ENCODE measurements around the gene DTX1.
A peak's percentile ranks its signal among the peaks of the same experiment; 100 is the strongest.

Gene DTX1

DNA sequence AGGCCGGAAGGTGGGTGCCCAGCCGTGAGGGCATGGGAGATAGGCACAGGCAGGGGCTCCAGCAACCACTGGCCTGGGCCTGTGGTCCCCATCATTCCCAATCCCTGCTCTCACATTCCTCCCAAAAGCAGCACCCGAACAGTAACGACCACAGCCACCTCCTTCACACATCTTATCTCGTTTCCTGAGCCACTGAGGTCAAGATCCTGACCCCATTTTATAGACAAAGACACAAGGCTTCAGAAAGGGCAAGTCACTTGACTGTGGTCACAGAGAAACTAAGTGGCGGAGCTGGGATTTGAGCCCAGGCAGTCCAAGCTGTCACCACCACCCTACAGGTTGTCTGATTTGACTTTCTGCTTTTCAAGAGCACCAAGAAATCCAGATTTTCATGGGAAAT lies 38.9 kb downstream of the DTX1 start:
- no peak for DNase-seq (ENCODE audit: low spot score)

DNA sequence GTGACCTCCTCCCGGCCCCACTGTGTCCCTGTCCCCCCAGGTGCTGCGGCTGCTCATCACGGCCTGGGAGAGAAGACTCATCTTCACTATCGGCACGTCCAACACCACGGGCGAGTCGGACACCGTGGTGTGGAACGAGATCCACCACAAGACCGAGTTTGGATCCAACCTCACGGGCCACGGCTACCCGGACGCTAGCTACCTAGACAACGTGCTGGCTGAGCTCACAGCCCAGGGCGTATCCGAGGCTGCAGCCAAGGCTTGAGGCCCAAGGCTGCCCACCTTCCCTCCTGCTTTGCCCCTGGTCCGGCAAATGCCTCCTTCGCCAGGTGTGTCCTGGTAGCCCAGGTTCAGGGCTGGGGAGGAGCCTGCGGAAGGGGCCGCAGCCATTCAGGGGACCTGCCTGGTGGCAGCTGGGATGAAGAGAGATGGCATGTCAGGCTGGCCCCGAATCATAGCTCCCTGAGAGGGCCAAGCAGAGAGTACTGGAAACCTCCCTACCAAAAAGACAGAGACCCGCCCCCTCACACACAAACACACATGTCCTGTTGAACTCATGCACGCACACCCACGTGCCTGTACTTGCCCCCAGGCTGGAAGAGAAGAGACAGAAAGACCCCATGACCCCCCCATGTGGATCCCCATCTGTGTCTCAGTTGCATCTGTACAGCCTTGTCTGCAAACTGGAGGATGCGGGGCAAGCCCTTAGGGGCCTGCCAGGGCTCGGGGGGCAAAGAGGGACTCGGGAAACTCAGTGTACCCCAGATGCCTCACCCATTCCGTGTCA lies 40.3 kb downstream of the DTX1 start:
- DNase-seq (ENCODE audit: low spot score) = no peak

DNA sequence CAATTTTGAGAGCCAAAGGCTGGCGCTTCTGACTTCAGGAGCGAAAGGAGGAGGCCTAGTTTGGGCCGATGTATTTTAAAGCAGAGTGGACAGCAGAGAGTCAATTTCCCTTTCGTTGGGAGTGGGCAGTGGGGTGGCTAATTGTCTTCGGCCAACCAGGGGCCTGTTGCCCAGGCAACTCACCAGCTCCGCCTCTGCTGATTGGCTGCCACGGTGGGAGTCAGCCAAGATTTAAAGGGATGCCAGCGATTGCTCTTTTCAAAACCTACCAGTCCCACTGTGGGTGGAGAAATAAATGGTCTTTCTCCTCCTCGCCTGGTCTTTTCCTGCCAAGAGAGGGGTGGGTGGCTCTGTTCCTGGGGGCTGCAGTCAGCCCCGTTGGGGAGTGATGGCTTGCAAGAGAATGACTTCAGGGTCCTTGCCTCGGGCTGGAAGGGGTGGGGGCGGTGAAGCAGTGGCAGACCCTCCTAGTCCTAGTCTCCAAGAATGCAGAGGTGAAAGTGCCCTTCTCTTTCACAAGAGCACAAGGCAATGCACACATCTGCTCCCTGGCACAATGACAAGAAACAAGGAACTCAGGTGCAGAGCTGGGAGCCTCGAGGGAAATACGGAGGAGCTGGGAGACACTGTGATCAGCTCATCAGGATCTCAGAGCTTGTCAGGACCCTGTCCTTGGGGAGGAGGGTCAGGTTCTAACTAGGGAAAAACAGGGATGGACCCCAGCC lies 41.3 kb downstream of the DTX1 start:
- no peak for DNase-seq (ENCODE audit: low spot score)

DNA sequence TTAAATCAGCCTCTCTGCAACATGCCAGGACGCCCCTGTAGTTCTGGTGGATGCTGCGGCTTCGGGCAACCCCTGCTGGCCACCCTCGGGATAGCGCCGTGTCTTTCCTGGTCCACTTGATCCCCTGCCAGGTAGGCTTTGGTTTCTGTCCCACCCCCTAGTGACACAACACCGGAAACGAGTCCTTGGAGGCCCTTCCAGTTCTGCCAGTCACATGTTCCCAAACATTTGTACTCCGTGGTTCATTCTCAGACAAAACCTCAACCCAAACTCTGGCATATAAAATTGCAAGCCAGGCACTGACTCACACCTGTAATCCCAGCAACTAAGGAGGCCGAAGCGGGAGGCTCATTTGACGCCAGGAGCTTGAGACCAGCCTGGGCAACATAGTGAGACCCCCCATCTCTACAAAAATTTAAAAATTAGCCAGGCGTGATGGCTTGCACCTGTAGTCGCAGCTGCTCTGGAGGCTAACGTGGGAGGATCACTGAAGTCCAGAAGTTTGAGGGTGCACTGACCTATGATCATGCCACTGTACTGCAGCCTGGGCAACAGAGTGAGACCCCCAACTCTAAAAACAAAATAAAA lies 42.0 kb downstream of the DTX1 start:
- DNase-seq (ENCODE audit: low spot score) = peak; percentile 91

DNA sequence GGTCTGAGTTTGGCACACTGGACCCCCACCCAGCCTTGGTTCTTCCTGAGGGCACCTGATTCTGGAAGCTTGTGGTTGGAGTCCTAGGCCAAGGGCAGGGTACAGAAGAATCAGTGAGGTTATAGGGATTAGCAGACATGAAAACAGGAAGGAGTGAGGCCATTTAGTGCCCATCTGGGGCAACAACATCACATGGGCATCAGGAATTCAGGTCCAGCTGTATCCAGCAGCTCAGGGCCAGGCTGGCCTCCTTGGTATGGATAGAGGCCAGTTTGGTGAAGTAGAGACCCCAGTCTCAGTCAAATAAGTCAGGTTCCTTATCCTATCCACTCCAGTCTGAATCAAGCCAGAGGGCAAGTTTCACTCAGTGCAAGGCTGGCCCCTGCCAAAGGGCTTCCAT lies 42.8 kb downstream of the DTX1 start:
- no peak for DNase-seq (ENCODE audit: low spot score)

DNA sequence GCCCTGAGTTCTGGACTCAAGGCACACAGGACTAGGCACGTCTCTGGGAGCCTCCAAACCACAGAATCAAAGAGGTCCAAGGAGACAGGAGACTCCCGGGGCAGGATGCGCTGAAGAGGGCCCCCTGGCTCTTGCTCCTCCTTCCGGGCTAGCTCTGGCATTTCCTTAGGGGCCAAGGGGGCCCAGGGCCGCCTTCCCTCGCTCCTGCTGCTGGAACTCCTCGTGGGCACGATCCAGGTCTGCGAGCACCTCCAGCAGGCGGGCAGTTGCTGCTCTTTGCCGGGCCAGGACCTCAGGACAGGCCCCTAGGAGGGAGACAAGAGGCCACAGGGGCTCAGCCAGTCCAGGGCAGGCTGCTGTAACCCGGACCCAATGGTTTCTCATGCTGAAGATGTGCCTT lies 43.2 kb downstream of the DTX1 start:
- DNase-seq (ENCODE audit: low spot score) = no peak

DNA sequence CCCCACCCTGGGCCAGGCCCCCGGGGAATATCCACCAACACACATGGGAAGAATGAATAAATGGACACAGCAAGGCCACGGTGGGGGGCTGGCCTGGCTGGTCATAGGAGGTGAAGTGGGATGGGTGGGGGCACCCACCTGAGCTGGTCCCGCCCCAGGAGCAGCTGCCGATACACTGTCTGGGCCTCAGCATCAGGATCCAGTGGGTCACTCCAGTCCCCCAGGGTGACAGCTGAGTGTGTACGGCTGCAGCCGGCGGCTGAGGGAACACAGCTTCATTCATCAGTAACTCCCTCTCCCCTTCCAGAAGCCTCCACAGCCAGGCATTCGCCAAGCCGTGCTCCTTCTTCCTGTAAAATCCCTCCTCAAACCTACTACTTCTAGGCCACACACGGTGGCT lies 45.2 kb downstream of the DTX1 start:
- DNase-seq (ENCODE audit: low spot score) = no peak

DNA sequence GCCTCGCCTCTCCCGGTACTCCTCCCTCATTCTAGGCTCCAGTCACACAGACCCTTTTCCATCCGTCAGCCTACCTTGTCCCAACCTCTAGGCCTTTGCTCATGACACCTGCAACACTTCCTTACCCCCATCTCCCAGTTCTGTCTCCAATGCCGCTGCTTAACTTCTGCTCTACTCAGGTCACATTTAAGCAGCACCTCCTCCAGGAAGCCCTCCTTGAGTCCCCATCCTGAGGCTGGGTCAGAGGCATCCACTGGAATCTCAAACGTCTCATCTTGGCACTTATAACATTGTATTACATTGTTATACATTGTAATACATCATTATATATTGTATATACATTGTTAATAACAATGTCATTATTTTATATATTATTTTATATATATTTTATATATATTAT lies 46.3 kb downstream of the DTX1 start:
- DNase-seq (ENCODE audit: low spot score) = no peak

DNA sequence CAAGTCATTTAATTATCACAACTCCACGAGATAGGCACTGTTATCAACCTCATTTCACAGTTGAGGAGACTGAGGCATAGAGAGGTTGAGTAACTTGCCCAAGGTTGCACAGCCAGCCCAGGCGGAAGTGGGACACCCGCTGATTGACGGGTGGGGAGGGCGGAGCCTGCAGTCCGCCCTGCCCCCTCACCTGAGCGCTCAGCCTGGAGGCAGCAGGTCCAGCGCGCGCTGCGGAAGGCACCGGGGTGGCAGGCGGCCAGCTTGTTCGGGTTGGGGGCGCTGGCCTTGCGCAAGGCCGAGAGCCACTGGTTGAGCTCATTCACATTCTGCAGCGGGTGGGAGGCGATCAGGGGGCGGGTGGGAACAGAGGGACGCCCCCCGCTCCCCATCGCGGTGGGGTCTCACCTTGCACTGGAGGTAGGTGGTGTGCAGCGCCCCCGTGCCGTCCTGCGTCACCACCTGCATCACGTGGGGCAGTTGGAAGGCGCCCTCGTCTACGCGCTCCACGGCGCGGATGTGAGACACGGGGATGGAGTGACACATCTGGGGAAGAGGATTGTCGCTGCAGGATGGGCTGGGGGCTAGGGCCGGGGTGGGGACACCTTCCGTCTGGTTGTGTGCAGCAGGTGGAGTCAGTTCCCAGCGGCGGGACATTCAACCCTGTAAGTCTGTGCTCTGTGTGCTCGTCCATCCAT lies 47.4 kb downstream of the DTX1 start:
- no peak for DNase-seq (ENCODE audit: low spot score)

DNA sequence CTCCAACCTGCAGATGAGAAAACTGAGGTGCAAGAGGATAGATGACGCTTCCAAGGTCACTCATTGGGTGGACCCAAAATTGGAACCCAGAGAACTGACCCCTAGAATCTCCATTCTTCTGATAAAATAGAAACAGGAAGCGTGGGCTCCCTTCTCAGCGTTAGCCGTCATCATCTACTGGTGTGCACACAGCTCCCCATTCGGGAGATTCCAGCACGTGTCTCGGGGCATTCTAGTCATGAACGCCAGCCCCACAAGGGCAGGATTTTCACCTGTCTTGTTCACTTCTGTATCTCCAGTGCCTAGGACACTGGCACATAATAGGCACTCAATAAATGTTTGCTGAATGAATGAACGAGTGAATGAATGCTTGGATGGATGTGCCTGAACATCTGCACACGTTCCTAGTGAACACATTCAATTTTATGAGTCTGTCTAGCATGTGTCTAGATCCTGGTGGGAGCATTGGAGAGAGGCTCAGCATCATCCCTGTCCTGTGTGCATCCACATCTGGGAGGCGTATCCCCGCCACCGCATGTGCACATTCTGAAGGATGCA lies 48.5 kb downstream of the DTX1 start:
- DNase-seq (ENCODE audit: low spot score) = no peak

DNA sequence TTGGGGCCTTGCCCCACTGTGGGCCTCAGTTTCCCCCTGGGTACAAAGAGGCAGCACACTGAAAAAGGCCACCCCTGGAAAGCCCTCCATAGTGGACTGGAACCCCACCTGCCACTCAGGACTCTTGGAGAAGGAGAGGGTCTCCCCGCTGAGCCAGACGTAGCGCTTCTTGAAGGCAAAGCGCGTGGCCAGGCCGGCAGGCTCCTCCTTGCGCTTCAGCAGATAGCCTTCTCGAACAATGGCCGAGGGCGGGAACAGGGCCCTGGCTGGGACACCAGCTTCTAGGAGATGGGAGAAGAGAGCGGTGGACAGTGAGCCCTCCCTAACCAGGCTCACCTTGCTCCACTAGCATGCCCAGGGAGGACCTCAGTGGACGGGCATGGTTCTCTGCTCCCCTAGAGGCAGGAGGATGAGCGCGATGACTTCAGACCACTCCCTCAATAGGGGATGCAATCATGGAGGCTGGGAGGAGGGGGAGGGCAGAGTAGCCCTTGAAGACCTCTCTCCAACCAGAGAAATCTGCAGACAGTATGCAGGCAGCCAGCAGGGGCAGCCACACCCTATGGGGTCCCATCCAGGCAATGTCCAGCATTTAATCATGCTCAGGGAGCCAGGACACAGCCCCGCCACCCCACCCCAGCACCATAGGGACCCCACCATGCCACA lies 49.2 kb downstream of the DTX1 start:
- no peak for DNase-seq (ENCODE audit: low spot score)

DNA sequence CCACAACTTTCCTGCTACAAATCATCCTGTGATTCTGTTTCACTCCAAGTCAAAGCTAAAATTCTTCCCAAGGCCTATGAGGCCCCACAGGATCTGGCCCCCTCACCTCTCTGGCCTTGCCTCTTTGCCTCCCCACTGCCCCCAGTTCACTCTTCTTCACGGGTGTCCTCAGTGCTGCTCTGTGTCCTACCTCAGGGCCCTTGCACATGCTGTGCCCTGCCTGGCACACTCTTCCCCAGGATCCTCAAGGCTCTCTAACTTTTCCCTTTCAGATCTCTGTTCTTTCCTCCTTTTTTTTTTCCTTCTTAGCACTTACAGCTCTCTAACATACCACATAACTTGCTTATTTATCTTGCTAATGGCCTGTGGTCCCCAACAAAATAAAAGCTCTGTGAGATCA lies 49.8 kb downstream of the DTX1 start:
- no peak for DNase-seq (ENCODE audit: low spot score)

DNA sequence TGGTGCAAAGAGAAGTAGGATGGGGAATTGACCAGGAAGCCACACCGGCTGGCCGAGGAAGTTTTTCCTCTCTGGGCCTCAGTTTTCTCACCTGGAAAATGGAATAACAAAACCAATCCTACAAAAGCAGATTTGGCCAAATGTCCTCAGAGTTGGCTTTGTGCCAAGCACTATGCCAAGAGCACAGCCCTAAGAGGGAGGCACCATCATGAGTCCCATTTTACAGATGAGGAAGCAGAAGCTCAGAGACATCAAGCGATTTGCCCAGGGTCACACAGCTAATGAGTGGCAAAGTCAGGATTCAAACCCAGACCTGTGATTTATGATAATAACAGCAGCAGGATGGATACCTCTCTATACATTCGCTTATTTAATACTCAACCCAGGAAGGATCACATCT lies 51.8 kb downstream of the DTX1 start:
- DNase-seq (ENCODE audit: low spot score) = no peak

DNA sequence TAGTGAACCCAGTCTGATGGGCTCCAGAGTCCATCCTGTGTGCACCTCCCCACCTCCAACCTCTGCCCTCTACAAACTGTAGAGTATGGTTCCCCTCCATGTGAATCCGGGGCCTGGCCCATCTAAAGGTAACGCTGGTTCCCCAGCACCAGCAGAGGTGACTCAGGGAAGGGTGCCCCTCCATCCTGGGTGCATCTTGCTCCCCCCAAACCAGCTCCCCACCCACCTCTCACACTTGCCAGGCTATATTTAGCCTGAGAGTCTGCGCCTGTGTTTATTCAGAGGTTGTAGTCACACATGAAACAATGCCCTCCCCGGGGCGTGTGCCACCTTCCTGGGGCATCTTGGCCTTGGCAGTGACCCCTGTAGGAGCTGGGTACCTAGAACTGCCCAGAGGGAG lies 52.8 kb downstream of the DTX1 start:
- no peak for DNase-seq (ENCODE audit: low spot score)

DNA sequence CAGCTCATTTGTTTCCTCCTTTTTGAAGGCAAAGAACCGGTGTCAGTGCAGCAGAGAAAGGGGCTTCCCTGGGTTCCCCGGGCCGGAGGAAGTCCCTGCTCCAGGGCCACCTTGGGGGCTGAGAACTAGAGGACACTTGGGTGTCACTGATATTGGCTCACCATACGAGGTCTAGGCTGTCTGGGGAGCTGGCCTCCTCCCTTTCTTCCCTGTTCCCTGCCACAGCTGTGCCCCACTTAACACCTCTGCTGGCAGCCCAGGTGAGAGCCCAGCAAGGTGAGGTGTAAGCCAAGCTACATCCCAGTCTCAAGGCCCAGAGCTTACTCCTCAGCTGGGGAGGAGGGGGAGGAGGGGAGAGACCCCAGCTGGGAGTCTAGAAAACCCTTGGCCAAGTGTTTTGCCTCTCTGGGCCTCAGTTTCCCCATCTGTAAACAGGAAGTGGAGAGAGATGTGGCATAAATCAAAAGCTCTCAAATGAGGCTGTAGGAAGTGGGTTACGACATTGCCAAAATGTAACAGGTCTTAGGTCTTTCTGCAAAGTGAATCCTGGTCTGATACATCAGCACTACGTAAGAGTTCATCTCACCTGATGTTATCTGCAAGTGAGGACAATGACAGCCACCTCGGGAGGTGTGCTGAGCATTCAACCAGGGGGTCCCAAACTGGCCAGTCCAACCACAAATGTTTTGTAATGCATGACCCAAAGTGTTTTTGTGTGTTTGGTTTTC lies 53.5 kb downstream of the DTX1 start:
- DNase-seq (ENCODE audit: low spot score) = no peak

DNA sequence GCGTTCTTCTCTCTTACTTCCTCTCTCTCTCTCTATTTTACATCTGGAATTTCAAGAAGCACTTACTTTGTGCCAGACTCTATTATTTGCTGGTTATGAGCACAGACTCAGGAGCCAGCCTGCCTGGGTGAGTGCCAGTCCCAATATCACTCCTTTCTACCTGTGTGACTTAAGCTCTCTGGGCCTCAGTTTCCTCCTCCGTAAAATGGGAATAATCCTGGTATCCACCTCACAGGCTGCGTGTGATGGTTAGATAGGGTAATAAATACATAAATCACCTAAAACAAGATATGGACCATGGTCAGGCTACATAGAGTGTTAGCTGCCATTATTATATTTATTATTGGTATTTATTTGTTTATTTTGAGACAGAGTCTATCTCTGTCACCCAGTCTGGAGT lies 54.7 kb downstream of the DTX1 start:
- no peak for DNase-seq (ENCODE audit: low spot score)

DNA sequence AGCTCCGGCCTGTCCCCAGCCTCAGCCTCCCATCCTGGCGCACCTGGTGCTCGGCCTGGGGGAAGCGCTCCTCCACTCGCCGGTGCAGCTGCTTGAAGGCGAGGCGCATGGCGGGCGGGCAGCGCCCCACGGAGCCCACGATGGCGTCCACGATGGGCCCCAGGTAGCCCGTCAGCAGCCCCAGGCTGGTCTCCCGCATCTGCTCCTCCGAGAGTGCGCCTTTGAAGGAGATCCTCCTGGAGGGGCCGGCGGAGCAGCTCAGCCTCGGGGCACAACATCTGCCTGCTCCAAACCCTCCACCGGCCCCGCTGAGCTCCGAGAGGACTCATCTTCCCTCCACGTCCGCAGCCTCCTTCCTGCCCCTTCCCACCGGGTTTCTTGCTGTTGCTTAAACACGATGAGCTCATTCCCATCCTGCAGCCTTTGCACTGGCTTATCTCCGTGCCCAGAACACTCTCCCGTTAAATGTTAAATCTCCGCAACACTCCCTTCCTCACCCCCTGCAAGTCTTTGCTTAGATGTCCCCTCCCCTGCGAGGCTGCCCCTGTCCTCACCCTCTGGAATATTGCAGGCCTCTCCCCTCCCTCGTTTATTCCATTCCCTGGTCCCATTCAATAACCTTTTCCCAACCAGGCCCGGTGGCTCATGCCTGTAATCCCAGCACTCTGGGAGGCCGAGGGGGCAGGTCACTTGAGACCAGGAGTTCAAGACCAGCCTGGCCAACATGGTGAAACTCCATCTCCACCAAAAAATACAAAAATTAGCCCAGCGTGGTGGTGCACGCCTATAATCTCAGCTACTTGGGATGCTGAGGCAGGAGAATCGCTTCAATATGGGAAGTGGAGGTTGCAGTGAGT lies 55.7 kb downstream of the DTX1 start:
- no peak for DNase-seq (ENCODE audit: low spot score)

DNA sequence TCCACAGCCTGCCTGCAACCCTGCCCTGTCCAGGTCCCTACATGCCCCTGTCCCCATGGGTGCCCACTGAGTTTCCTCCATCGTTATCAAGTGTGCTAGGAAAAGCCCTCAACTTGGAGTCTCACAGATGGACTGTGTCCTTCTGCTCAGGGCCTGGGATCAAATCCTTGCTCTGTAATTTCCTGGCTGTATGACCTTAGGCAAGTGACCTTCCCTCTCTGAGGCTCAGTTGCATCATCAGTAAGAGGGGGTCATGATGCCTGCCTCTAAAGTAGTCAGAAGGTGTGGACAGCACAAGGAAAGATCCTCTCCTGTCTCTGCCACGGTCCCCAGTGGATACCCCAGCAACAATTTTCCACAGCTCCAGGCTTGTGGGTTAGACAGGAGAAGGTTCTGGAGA lies 56.9 kb downstream of the DTX1 start:
- DNase-seq (ENCODE audit: low spot score) = no peak

DNA sequence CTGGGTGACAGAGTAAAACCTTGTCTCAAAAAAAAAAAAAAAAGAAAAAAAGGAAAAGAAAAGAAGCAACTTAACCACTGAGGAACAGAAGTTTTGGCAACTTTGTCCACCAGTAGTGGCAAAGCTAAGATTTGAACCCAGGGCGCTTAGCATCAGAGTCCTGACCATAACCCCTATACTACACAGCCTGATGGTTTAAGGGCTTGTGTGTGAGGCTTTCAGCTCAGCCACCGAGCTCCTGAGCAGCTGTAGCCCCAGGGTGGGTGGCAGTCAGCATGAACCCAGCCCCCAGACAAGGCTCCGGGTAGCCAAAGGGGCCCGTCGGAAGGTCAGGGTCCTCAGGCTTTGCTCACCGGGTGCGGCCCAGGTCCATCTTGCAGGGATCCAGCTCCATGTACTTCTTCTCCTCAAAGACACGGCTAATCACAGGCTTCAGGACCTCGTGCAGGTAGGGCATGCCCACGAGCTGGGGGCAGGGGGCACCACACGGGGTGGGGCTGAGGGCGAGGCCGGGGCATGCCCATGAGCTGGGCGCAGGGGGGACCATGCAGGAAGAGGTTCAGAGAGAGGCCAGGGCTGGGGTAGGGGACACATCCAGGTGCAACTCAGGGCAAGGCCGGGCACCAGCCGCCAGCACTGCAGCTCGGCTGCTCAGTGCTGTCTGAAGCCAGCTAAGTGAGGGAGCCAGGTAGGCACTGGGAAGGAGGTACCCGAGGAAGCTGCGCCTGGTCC lies 58.1 kb downstream of the DTX1 start:
- DNase-seq (ENCODE audit: low spot score) = no peak
